Mesangial cell (primary cell): ENCODE results near the gene CNOT1. TPM values are rescaled to one million over a fixed set of nuclear protein-coding genes. Genes with fewer than 3 reads are reported as not detected.

Source experiments
- total RNA-seq: library from RNA; depleted of rRNA; stranded (reverse); fragments of >200 nt; gene quantifications from 2 replicates; pipeline ENCODE4 v1.2.3, GENCODE V29; 2015

Gene CNOT1
- 116 and 127 TPM in 2 replicates for total RNA-seq

GRCh38 chr16:58629733-58630640 is at the start of gene CNOT1:
CNOT1 (minus strand) TSS chr16:58629826; CDS start chr16:58599337, 30,489 bp downstream.

GRCh38 chr16:58515125-58515870 is 114.3 kb downstream of the CNOT1 start, which contains the start of gene SETD6:
SETD6 (plus strand) TSS chr16:58515517; CDS start chr16:58515538, 21 bp downstream.

GRCh38 chr16:58499615-58500351 is 129.8 kb downstream of the CNOT1 start, which contains the start of gene NDRG4:
NDRG4 (plus strand) TSS chr16:58500143; CDS start chr16:58500249, 106 bp downstream.

Other genes with a start within 250 kb of the CNOT1 start
- gene GINS3, start 237.4 kb downstream of the CNOT1 start, total RNA-seq = 2.9 and 13.4 TPM in 2 replicates
- gene NDRG4, start 129.7 kb downstream of the CNOT1 start, total RNA-seq = 23.5 and 28.0 TPM in 2 replicates
- gene SETD6, start 114.3 kb downstream of the CNOT1 start, total RNA-seq = 16.6 and 17.1 TPM in 2 replicates
- gene SLC38A7, start 54.9 kb upstream of the CNOT1 start, total RNA-seq = 10.8 and 25.7 TPM in 2 replicates
- 69.7 and 134 TPM in 2 replicates for gene GOT2, start 104.5 kb upstream of the CNOT1 start, total RNA-seq